ENCODE measurements around the gene KTN1.

KTN1 gene

GRCh38 chr14:55533960-55534359 lies 46.0 kb upstream of the KTN1 start:
- Histone ChIP-seq H4K20me1 (ENCODE audit: control insufficient read depth, insufficient read depth, low read depth, low read length) (no peaks in the 10 kb centered on the region), H3K27ac (ENCODE audit: low read depth, low read length) (no peak overlapping the region), H3K79me2 (ENCODE audit: control insufficient read depth, low read length) (no peaks in the 10 kb centered on the region), H3K4me2 (ENCODE audit: low read length) (no peak overlapping the region), H3K4me1 (ENCODE audit: control insufficient read depth, low read length) (no peaks in the 10 kb centered on the region), H3K9me3 (ENCODE audit: control insufficient read depth, insufficient read depth, low read length) (no peaks in the 10 kb centered on the region), H3K36me3 (ENCODE audit: control insufficient read depth, low read length) (no peaks in the 10 kb centered on the region), H3K4me3 (ENCODE audit: low read length) (no peak overlapping the region), H3K27me3 (ENCODE audit: control insufficient read depth, low read length) (peaks cover 2% of the 10 kb centered on the region; the same call in 1 of the 2 replicates), H3F3A (ENCODE audit: control insufficient read depth, insufficient read depth) (no peaks in the 10 kb centered on the region), H3K9me2 (replicated peaks; ENCODE audit: control insufficient read depth, low read length) (no peaks in the 10 kb centered on the region)
- no peak for TF ChIP-seq CTCF (IDR thresholded peaks at IDR 0.05; ENCODE audit: low read depth, low read length, poor library complexity, severe bottlenecking)
- no peak for TF ChIP-seq EZH2phosphoT487 (IDR thresholded peaks at IDR 0.05; ENCODE audit: borderline replicate concordance, low read length)

- Histone ChIP-seq H3F3A (ENCODE audit: control insufficient read depth, insufficient read depth) (no peaks in the 10 kb centered on the region), H3K27ac (ENCODE audit: low read depth, low read length) (no peak overlapping the region), H3K27me3 (ENCODE audit: control insufficient read depth, low read length) (no peaks in the 10 kb centered on the region), H3K4me1 (ENCODE audit: control insufficient read depth, low read length) (no peaks in the 10 kb centered on the region), H3K4me2 (ENCODE audit: low read length) (no peak overlapping the region), H4K20me1 (ENCODE audit: control insufficient read depth, insufficient read depth, low read depth, low read length) (no peaks in the 10 kb centered on the region), H3K9me3 (ENCODE audit: control insufficient read depth, insufficient read depth, low read length) (no peaks in the 10 kb centered on the region), H3K4me3 (ENCODE audit: low read length) (no peak overlapping the region), H3K79me2 (ENCODE audit: control insufficient read depth, low read length) (no peaks in the 10 kb centered on the region), H3K36me3 (ENCODE audit: control insufficient read depth, low read length) (no peaks in the 10 kb centered on the region), H3K9me2 (replicated peaks; ENCODE audit: control insufficient read depth, low read length) (no peaks in the 10 kb centered on the region)
- no peak for TF ChIP-seq EZH2phosphoT487 (IDR thresholded peaks at IDR 0.05; ENCODE audit: borderline replicate concordance, low read length)
- TF ChIP-seq CTCF (IDR thresholded peaks at IDR 0.05; ENCODE audit: low read depth, low read length, poor library complexity, severe bottlenecking), result no peak
Observed at GRCh38 chr14:55535516-55536203, 44.3 kb upstream of the KTN1 start.

GRCh38 chr14:55536204-55536708 lies 43.8 kb upstream of the KTN1 start:
- Histone ChIP-seq H3K4me3 (ENCODE audit: low read length) (no peak overlapping the region), H3F3A (ENCODE audit: control insufficient read depth, insufficient read depth) (no peaks in the 10 kb centered on the region)

More at GRCh38 chr14:55536204-55536708, 43.8 kb upstream of the KTN1 start:
- H3K27ac ChIP-seq (ENCODE audit: low read depth, low read length), result no peak overlapping the region
- no peaks in the 10 kb centered on the region for H3K9me3 ChIP-seq (ENCODE audit: control insufficient read depth, insufficient read depth, low read length)
- no peaks in the 10 kb centered on the region for H3K4me1 ChIP-seq (ENCODE audit: control insufficient read depth, low read length)
- no peaks in the 10 kb centered on the region for H4K20me1 ChIP-seq (ENCODE audit: control insufficient read depth, insufficient read depth, low read depth, low read length)
- TF ChIP-seq EZH2phosphoT487 (IDR thresholded peaks at IDR 0.05; ENCODE audit: borderline replicate concordance, low read length) (no peak), CTCF (IDR thresholded peaks at IDR 0.05; ENCODE audit: low read depth, low read length, poor library complexity, severe bottlenecking) (no peak)
- no peak overlapping the region for H3K4me2 ChIP-seq (ENCODE audit: low read length)
- no peaks in the 10 kb centered on the region for H3K9me2 ChIP-seq (replicated peaks; ENCODE audit: control insufficient read depth, low read length)
- no peaks in the 10 kb centered on the region for H3K79me2 ChIP-seq (ENCODE audit: control insufficient read depth, low read length)
- H3K36me3 ChIP-seq (ENCODE audit: control insufficient read depth, low read length), result no peaks in the 10 kb centered on the region
- no peaks in the 10 kb centered on the region for H3K27me3 ChIP-seq (ENCODE audit: control insufficient read depth, low read length)

Data from DOHH2 (cell line).